Activated naive CD4-positive, alpha-beta T cell treated with anti-CD3 and anti-CD28 coated beads, Interleukin-2, amount 50 U/mL, for 16 hours (primary cell): ENCODE data around the gene GBF1.

Experiments
- DNase-seq: peaks from one replicate; pipeline ENCODE4 v3.0.0-alpha.2; 2020

Gene GBF1

DNA sequence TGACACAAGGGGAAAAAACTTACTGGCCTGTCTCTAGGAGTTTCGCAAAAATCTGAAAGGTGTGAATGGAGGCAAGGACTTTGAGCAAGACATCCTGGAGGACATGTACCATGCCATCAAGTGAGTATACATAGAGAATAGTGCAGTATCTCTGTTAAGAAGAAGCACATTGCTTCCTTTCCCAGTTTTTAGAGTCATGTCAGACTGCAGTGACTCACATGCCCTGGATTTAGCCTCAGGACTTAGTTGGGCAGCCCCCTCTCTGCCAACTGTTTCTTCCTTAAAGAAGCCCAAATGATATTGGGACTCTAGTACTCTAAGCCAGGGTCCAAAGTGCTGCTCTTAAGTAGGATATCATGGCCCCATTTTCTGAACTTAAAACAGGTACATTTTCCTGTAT, 122.1 kb downstream of the GBF1 start:
- no peak for DNase-seq

DNA sequence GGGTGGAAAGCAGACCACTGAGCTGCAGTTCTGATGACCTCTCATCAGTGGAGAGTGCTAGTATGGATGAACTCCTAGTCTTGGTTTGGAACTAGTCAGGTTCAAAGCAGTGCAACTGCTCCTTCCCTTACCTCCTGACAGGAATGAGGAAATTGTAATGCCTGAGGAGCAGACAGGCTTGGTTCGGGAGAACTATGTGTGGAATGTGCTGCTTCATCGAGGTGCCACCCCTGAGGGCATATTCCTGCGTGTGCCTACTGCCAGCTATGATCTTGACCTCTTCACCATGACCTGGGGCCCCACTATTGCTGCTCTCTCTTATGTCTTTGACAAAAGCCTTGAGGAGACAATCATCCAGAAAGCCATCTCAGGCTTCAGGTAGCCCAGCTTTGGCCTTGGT, 122.7 kb downstream of the GBF1 start:
- no peak for DNase-seq

DNA sequence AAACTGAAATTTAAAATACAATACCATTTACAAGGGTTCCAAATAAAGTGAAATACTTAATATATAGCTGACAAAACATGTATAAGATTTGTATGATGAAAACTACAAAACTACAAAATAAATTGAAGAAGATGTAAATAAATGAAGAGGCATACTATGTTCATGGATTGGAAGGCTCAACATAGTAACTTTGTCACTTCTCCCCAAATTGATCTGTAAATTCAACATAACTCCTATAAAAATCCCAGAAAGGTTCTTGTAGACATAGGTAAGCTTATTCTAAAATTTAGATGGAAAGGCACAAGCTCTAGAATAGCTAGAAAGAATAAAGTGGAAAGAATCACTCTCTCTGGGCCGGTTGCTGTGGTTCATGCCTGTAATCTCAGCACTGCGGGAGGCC, 126.0 kb downstream of the GBF1 start:
- DNase-seq, result no peak

GRCh38 chr10:102375250-102375649, 129.9 kb downstream of the GBF1 start:
- DNase-seq, result no peak

DNA sequence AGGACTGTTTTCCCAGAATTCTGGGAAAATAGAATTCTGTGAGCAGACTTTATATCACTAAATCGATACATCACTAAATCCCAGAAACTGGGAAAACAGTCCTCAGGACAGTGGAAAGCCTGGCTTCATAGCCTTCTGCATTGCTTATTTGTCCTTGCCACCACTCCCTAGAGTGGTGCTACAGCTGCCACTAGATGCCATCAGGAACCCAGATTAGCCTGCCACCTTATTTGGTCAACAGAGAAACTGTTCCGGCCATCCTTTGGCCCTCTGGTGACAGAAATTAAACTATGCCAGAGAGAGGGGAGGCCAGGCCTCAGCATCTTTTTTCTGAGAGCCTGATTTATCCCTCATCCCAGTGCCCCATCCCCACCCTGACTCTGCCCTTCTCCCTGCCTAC, 130.5 kb downstream of the GBF1 start:
- no peak for DNase-seq

DNA sequence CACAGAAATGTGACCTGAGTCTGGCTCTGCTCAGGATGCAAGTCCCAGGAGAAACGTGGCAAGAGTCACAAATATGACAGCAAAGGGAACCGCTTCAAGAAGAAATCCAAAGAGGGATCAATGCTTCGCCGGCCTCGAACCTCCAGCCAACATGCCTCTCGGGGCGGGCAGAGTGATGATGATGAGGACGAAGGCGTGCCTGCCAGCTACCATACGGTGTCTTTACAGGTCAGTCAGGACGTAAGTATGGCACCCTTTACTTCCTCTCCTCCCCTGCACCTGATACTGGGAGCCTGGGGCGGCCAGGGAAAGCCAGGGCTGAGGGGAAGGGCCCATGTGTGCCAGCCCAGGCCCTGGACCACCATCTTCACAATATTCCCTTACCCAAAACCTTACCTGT, 131.6 kb downstream of the GBF1 start:
- DNase-seq, result no peak

DNA sequence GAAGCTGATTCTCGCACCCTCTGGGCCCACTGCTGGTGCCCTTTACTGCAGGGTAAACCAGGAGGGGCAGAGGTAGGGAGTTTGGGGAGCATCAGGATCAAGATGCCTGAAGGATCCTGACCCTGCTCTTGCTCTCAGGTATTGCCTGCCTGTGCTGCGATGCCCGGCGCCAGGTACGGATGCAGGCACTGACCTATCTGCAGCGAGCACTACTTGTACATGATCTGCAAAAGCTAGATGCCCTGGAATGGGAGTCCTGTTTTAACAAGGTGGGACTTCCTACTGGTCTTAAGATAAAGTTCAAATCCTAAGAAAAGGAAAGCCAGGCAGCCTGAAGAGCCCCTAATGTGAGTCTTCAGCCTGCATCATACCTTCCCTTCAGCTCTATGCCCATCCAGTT, 134.1 kb downstream of the GBF1 start:
- no peak for DNase-seq

GRCh38 chr10:102381983-102382382, 136.7 kb downstream of the GBF1 start:
- no peak for DNase-seq

DNA sequence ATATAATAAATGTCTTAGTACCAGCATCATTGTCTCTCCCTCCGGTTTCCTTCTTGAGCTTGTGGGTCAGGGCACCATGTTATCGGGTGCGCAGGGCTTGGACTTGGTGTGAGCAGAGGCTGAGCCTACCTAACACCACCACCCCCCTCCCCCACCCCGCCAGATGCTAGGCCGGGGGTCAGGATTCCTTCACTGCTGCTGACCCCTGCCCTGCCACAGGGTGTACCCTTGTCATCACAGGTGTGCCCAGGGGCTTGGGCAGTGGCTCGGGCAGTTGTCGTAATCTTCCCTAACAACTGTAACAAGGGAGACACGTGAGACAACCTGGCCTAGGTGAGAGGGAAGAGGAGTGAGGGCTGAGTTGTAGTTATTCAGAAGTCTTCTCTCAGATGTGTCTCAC, 137.5 kb downstream of the GBF1 start:
- DNase-seq, result no peak

GRCh38 chr10:102384053-102384452, 138.7 kb downstream of the GBF1 start:
- no peak for DNase-seq

- DNase-seq, result no peak
Observed at GRCh38 chr10:102384606-102385429, 139.5 kb downstream of the GBF1 start.

- no peak for DNase-seq
Observed at GRCh38 chr10:102389894-102390293, 144.6 kb downstream of the GBF1 start.

DNA sequence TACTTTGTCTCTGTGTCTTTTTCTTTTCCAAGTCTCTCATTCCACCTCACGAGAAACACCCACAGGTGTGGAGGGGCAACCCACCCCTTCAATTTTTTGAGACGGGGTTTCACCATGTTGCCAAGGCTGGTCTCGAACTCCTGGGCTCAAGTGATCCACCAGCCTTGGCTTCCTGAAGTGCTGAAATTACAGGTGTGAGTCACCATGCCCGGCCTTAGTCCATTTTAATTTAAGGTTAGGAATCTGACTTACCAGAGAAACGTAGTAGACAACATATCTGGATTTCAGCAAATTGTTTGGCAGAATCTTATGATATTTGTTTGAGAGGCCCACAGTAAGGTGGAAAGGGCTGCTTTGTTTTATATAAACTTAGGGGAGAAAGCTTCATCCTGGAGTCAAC, 147.0 kb downstream of the GBF1 start:
- no peak for DNase-seq

GRCh38 chr10:102393411-102394078, 148.2 kb downstream of the GBF1 start:
- no peak for DNase-seq

GRCh38 chr10:102394079-102394800, 148.9 kb downstream of the GBF1 start:
- peak; percentile 98 for DNase-seq

DNA sequence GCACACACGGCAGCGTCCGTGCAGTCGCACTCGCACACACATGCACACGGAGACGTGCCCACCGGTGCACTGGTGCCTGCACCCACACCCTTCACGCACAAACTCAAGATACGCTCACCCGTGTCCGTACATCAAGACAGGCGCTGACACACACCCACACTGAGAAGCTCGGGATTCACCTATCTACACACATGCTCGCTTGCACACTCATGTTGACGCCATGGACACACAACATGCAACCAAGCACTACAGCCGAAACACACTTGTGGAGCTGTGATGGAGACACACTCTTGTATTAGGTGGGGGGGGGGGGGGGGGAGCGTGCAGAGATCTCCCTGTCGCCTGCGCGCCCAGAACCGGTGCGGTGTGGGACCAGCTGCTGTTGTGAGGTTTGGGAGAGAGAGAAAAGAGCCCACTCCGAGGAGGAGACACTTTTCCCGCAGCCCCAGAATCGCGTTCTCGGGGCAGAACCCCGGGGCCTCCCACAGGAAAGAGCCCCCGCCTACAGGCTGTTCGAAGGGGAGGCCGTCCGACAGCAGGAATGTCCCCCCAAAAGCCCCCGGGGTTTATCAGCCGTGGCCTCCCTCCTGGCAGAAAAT, 149.6 kb downstream of the GBF1 start:
- DNase-seq, result peak; percentile 69

DNA sequence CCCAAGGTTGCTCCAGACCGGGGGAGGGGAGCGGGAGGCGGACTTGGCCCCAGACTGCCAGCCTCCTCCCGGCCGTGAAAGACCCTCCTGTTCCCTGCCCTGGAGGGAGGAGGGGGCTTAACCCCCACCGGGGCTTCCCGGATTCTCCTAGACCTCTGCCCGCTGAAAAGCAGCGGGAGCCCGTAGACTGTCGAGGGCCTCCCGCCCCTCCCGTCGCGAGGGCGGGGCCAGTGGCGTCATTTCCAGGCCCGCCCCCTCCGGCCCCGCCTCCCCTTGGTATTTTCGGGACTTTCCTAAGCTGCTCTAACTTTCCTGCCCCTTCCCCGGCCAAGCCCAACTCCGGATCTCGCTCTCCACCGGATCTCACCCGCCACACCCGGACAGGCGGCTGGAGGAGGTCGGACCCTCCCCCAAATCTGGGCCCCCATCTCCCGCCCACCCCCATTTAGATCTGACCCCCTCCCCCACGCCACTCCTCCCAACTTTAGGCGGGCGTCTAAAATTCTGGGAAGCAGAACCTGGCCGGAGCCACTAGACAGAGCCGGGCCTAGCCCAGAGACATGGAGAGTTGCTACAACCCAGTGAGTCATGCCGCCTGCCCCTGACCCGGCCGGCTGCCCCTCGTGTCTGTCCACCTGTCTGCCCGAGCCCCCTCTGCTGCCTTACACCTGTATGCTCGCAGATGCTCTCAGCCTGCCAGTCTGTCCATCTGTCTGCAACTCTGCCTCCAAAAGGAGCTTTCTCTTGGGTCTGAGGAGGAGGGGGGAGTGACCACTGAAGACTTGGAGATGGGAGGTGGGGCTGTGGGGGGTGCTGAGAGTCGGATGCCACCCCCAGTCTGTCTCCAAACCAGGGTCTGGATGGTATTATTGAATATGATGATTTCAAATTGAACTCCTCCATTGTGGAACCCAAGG, 150.3 kb downstream of the GBF1 start, which contains the start of gene NFKB2:
Gene NFKB2, plus strand, starts transcription at position 306 of the 917 bp plus-strand sequence. Its CDS starts 255 bp downstream, at position 561.
- peak; percentile 90 for DNase-seq

DNA sequence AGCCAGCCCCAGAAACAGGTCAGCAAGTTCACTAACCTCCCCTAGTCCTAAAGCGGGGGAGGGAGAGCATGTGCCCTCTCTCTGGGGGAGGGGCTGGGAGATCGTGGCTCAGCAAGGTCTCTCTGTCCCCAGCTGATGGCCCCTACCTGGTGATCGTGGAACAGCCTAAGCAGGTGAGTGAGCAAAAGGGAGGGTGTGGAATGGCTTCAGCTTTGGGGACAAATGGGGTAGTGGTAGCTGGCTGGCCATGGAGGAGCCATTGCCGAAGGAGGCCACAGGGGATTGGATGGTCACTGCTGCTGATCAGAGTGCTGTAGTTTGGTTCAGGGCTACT, 151.0 kb downstream of the GBF1 start:
- DNase-seq, result no peak

DNA sequence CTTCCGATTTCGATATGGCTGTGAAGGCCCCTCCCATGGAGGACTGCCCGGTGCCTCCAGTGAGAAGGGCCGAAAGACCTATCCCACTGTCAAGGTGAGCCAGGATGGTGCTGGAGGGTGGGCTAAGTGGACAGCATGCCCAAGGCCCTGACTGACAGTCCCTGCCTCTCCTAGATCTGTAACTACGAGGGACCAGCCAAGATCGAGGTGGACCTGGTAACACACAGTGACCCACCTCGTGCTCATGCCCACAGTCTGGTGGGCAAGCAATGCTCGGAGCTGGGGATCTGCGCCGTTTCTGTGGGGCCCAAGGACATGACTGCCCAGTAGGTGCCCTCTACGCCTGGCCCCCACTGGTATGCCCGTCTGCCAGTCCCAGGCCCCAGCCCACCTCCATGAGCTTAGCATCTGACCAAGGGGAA, 151.4 kb downstream of the GBF1 start:
- DNase-seq, result no peak

GRCh38 chr10:102397222-102398171, 152.2 kb downstream of the GBF1 start:
- no peak for DNase-seq
